HT1080 (cell line): ENCODE data around the gene CUEDC1. TPM values are rescaled to one million over a fixed set of nuclear protein-coding genes. Genes with fewer than 3 reads are reported as not detected.
A peak's percentile ranks its signal among the peaks of the same experiment; 100 is the strongest.
"Not testable (repeated sequence)": the region's sequence is repeated elsewhere in the genome, so short reads cannot be mapped to it uniquely, and the experiment has no call there.

ENCODE experiments used
- DNase-seq: peaks from one replicate; pipeline ENCODE4 v3.0.0-alpha.2; 2015; ENCODE audit warnings: low read depth
- total RNA-seq: library from RNA; depleted of rRNA; stranded (reverse); fragments of >200 nt; shearing (Covaris generic); gene quantifications from 2 replicates; pipeline ENCODE4 v1.2.3, GENCODE V29; 2014

The CUEDC1 gene
- total RNA-seq, 1 experiment from 2014 or later = 8.9 TPM

DNA sequence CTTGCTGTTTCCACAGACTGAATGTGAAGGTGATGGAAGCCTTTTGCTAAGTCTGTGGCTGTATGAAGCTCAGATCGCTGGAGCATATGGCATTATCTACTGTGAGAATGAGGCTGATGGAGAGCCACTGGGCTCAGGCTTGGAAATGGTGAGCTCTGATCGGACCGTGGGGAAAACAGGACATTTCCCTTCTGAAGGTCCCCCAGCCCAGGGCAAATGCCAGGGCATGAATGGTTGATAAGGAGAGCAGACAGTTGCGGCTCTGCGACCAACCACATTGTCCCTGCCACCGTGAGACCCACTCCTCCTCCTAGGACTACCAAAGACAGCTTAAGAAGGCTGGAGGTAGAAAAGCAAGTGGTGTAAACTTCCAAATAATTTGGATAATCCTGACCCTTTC is 4.7 kb upstream of the CUEDC1 start:
- no peak for DNase-seq

DNA sequence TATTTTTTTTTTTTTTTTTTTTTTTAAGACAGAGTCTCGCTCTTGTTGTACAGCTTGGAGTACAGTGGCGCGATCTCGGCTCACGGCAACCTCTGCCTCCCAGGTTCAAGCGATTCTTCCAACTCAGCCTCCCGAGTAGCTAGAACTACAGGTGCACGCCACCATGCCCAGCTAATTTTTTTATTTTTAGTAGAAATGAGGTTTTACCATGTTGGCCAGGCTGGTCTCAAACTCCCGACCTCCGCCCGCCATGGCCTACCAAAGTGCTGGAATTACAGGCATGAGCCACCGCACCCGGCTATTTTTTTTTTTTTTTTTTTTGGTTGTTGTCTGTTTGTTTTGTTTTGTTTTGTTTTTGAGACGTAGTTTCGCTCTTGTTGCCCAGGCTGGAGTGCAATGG is 3.2 kb upstream of the CUEDC1 start:
- DNase-seq = not testable (repeated sequence)

DNA sequence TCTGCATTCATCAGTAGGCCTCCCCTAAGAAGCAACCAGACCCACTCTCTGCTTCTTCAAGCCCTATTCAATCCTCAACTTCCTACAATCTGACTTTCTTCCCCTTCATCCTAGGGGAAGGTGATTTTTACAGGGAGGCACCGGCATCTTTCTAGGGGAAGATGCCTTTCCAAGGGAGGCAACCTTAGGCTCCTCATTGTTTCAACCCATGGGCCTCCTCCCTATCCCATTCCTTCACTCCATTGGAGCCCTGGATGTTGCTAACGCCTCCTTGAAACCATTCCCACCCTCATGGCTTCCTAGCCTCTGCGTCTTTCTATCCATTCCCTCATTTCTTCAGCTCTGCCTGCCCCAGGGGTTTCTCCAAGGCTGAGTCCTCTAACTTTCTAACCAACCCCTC is 2.7 kb upstream of the CUEDC1 start:
- no peak for DNase-seq

DNA sequence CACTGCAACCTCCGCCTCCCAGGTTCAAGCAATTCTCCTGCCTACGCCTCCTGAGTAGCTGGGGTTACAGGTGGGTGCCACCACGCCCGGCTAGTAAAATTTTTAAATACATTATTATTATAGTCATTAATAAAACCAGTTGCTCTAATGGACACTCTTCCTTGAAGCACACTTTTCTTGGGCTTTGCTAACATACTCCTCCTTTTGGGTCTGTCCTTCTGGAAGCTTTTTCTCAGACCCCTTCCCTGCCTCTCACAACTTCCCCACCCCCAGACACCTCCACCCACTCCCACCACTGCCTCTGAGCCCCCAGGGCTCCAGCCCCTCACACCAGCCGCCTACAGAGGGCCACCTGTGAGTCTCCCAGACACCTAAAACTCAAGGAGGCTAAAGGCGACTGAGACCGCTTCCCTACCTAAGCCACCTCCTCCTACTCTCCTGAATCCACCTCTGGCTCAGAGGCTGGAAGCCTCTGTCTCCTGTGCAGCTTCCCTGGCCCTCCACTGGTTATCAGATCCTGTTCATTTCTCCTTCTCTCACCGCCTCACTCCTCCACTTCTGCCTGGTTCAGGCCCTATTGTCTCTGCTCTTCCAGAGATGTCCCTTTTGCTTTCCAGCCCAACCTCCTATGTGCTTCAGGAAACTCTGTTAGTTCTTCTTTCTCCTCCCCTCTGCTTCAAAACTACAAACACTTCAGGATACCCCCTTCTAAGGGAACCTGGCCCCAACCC is 2.1 kb upstream of the CUEDC1 start:
- DNase-seq = no peak

DNA sequence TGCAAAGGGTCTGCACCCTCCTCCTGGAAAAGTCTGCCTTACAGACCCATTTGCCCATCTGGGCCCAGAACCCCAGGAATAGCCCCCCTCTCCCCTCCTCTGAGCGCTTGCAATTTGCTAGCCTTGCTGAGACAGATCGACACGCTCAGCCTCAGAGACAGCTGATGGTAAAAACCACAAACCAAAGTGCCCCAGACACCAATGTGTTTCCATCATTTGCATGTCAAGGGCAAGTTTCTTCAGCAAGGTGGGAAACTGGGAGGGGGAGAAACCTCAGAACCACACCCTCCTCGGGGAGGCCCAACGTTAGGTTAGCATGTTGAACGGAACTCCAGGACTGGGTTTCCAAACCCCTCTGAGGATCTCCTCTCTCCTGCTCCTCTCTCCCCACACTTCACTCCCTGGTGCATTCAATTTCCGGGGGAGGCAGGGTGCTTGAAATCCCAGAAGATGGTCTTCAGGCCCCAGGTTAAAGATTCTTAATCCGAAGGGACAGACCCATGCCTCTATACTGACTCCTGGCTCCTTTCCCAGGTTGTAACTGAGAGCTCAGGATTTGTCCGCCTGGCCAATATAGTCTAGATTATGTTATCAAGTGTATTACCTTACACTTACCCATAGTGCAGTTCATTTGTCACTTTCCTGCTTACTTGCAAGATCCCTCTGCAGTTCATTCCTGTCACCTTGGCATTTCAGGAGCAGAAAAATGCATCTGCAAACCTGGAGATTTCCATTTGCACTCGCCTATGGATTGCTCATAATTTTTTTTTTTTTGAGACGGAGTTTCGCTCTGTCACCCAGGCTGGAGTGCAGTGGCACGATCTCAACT is 1.3 kb upstream of the CUEDC1 start:
- no peak for DNase-seq

DNA sequence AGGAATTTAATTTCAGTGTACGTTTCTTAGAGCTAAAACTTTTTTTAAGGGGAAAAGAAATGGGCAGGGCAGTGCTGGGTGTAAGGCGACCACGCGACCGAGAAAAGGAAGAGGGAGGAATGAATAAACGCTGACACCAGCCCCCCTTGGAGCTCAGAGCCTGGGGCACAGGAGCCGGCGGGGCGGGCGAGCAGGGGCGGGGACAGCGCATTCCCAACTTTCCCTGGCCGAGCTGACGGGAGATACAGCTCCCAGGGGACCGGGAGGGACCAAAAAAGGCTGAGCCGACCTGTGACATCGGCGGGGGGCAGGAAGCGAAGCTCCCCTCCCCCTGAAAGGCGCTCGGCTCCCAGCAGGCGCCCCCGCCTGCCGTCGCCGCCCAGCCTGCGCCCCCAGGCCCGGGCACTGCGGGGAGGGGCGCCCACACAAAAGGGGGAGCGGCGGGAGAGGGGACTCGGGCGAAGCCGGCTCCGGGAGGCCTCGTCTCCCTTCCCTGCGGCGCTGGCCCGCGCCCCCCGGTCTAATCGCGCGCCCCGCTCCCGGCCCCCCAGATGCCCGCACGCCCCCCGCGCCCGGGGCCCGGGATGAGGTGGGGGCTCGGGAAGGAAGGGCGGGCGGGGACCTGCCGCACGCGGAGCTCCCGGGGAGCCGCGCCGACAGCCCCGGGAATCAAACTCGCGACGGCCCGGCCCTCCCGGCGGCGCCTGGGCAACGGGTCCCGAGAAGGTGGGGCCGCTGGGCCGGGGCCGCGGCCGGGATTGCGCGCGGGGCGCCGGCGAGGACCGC is 622 bp downstream of the CUEDC1 start:
- peak; percentile 65 for DNase-seq

DNA sequence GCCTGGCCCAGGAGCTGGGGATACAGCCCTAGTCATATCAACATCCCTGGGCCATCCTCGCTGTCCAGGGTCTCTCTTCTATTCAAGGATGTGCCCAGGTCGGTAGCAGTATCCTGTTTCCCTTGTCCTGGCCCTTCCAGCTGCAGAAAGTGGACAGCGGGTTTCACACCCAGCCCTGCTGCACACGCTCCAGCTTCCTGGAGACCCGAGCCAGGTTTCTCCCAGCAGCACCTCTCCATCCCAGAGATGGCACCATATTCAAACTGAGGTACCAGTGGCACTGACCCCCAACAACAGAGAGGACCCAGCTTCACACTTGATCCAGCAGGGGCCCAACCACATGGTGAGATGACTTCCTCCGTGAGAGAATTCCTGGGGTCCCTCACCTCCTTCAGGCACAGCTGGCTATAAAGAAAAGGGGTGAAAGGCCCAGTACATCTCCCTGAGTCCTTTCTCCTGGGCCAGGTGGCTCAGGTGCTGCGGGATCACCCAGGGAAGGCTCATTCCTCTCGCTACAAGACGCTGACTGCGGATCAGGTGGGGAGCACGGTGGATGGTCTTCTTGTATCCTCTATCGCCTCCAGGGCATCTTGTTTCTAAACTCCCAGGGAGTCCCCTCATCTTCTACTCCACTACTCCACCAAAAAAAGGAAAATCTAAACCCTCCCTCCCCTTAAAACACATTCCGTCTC is 1.4 kb downstream of the CUEDC1 start:
- no peak for DNase-seq

DNA sequence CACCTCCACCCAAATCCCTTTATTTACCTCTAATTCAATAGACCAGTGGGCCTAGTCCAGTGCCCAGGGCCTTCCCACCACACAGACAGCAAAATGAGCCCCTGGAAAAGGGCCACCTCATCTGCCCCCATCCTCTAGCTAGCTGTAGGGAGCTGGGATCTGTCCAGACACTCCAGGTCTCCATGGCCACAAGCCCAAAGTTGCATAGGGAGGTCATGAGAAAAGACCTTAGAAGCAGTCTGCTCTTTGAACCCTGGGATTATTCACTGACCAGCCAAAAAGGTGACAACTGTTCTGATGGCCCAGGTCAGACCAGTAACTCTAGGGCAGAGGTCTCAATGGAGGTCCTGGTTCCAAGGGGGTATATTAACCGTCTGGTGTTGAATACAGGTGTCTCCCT is 2.0 kb downstream of the CUEDC1 start:
- no peak for DNase-seq

DNA sequence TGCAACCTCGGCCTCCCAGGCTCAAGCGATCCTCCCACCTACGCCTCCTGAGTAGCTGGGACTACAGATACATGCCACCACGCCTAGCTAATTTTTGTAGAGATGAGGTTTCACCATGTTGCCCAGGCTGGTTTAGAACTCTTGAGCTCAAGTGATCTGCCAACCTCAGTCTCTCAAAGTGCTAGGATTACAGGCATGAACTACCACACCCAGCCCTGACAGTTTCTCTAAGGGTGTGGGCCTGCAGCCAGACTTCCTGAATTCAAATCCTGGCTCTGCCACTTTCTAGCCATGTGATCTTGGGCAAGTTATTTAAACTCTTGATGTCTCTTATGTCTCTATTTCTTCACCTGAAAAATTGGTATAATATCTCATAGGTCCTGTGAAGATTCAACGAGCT is 5.6 kb downstream of the CUEDC1 start:
- peak; percentile 55 for DNase-seq

DNA sequence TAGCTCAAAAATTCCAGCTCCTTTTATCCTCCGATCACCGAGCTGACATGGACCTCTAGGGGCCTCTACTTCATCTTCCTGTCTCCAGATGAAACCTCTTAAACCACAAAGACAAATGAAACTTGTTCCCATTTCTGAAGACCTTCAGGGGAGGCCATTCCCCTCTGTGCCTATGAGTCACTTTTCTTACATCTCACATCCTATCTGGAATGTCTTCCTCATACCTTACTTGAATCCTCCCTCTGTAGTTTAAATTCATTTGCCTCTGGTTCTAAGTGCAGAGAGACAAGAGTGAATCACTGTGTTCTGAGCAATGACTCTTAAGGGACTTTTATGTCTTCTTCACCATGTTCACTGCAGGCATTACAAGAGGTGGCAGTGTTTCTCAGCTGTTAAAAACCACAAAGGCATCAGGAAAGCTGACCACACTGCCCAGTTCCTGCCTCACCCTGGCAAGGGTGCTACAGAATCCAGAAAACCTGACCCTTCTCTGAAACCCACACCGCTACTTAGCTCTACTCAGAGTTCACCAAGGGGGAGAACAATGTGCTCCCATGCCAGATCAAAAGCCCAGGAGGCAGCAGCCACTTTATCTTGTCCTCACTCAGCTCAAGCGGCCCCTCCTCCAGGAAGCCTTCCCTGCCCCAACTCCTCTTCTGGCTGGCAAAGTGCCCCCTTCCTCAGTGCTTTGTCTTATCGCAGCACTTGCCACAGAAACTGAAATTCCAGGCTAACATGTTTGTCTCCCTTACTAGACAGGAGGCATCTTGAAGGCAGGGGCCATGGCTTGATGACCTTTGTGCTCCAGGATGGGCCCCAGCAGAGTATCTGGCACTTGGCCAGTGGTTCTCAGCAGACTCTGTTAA is 6.4 kb downstream of the CUEDC1 start:
- DNase-seq = peak; percentile 100

DNA sequence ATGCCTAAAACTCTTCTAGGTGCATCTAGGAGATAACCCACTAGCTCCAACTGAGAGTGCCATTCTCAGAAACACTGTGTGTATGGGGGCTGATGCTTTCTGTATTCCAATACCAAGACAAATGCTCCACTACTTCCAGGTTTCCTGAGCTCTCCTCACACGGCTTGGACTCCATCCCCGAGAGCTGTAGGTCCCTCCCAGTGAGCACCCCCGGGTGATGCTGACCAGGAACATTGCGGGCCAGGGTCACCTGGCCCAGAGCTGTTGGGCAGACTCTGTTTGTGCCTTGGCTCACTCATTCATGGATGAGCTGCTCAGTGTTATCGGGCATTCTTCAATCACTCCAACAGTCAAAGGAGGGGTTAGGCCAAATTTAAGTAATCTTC is 7.0 kb downstream of the CUEDC1 start:
- no peak for DNase-seq

DNA sequence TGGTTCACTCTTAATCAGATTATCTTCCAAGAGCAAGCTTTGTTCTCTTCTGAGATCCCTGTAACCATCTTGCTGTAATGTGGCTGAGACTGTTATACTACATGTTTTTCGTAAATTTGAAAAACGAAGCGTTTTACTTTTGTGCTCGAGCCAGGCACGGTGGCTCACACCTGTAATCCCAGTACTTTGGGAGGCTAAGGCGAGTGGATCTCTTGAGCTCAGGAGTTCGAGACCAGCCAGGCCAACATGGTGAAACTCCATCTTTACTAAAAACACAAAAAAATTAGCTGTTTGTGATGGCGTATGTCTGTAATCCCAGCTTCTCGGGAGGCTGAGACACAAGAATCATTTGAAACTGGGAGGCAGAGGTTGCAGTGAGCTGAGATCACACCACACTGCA is 7.8 kb downstream of the CUEDC1 start:
- no peak for DNase-seq

DNA sequence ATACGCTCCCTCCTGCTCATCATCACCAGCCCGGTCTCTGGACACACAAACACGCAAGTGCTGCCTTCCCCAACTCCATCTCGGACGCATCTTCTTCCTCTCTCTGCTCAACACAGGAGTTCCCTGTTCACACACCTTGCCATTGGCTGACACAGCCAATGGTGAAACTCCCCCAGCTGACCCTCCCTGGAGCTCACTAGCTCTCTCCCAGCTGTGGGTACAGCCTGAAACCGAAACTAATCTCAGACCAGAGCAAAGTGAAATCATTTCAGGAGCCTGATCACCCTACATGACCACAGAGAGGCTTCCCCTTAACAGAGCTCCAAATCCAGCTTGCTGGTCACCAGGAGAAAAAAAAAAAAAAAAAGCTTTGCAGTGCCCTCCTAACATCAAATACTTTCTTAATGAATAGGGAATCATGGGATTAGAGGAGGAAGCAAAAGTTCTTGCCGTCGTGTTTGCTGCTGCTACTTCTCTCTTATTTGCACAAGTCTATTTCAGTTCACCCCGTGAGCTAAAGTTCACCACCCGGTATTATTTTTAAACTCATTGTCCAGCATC is 8.3 kb downstream of the CUEDC1 start:
- DNase-seq = peak; percentile 69

DNA sequence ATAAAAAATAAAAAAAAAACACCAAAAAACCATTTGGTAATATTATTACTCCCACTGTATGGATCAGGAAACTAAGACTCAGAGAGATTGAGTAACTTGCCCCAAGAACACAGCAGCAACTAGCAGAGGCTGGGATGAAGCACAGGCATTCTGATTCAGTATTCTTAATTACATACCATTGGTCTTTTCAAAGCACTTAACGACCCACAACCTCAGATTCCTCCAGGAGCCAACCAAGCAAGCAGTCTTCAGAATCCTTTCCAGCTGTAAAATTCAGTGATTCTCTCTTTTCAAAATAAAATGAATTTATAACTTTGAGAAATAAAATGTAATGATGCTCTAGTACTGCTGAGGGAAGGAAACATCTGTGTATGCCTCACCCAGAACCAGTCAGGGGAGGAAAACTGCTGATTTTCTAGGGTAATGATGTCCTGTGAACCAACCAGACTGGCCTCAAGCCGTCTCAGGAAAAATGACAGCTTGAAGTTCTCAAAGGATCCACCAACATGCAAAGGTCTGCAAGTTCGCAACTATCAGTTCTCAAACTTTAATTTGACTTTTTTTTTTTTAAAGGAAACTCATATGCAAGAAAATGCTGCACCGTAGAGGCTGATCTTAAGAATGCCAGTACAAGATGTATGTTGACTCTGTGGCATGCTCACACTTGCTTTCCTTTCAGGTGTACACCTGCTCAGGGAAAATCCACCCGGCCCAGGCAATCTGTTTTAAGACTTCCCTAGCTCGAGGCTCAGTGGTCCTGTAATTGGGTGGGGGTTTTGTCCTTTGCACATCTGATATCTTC is 9.0 kb downstream of the CUEDC1 start:
- DNase-seq = no peak

DNA sequence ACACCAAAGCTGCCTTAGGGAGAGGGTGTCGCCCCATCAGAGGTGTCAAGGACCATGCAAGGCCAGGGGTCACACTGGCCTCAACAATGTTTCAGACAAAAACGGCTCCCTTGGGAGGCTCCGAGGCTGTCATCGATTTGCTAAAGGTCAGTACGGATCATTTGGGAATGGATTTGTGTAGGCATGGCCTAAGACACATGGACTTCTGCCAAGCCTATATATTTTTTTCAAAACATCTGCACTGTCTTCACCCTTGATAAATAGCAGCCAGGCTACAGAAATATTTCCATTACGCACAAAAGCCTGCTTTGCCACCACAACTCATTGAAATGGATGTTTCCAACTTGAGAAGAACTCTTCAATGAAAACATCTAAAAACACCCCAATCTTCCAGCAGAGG is 10.3 kb downstream of the CUEDC1 start:
- DNase-seq = no peak

DNA sequence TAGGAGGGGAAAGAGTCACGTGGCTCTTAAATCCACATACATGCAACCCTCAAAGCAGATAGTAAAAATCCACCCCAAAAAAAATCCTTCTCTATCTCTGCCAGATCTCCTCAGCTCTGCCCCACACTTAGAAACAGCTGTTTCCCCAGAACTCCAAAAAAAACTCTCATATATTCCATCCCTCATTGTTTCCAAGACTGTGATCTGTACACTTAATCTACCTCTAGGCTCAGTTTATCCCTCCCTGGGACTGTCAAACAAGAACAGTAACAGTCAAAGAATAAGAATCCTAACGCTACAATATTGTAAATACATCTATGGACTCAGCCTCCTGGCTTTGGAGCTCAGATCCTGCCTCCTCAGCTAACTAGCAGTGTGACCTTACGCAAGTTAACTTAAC is 11.6 kb downstream of the CUEDC1 start:
- no peak for DNase-seq

DNA sequence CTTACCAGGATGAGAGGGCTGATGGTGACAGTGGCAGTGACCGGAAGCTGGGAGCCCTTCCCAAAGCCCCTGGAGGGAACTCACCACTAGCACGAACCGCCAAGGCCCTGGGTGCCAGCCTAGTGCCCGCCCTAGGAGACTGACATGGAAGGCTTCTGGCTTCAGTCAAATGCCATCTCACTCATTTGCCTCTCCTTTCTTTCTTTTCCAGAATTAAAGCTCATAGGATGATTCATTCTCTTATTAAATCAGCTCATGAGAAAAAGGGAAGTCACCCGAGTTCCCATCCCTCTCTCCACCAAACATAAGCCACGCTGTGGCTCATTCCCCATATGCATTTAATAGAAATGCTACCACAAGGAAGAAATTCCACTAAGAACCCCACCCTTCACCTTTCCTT is 12.1 kb downstream of the CUEDC1 start:
- peak; percentile 68 for DNase-seq

DNA sequence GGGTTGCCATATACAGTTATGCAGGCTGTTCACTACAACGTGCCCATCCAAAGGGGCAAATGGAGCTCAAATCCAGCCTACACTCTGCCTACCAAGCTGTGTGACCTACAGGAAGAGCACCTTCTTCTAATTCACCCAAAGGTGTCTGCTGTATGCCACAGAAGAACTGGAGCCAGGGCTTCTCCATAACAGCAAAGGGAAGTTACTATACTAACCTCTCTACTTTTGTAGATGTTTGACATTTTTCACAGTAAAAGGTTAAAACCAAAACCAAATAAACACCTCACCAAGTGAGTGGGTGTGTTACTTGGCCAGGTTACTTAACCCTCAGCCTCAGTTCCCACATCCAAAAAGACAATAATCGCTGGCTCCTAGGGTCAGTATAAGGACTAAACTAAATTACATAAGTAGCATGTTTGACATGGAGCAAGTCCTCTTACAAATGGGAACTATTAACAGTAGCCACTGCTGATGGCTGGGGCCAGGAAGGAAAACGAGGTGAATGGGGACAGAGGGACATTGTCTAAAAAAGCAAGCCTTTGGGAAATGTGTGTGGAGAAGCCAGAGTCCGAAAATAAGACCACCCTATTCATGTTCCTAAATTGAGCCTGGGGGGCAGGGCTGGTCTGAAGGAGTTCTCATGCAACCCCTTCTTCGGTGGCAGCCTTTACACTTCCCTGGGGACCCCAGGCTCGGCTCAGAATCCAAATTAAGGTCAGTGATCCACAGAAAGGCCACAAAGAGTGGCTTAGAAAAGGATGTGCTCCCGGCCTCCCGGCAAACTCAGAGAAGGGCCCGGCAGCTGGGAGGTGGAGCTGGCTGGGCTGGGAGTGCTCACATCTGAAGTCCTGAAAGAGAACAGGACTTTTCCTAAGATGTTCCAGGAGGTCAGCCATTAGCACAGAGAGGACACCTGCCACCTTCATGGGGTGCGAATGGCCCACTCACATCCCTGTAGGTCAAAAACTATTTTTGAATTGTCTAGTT is 13.5 kb downstream of the CUEDC1 start:
- no peak for DNase-seq
